NT2/D1 (cell line): ENCODE results near the gene SYCE1.

Experiments used
- DNase-seq: peaks from one replicate; pipeline ENCODE4 v3.0.0-alpha.2; 2011; ENCODE audit warnings: low read depth, low spot score
- H3K27me3 ChIP-seq: 2 replicates; pipeline ENCODE4 v1.6.0; 2011; ENCODE audit warnings: mild to moderate bottlenecking; ENCODE audit not compliant: insufficient read length, insufficient read depth
- H3K36me3 ChIP-seq: 2 replicates; pipeline ENCODE4 v1.6.1; 2011; ENCODE audit warnings: mild to moderate bottlenecking, low read length, mixed read lengths; ENCODE audit not compliant: insufficient read depth, insufficient read length
- H3K4me1 ChIP-seq: 2 replicates; pipeline ENCODE4 v1.5.1; 2011; ENCODE audit not compliant: insufficient read depth, insufficient read length
- H3K4me3 ChIP-seq: 2 replicates; pipeline ENCODE4 v1.5.1; 2011; ENCODE audit warnings: low read depth; ENCODE audit not compliant: insufficient read length
- H3K9ac ChIP-seq: 2 replicates; pipeline ENCODE4 v1.6.0; 2011; ENCODE audit warnings: low read depth; ENCODE audit not compliant: insufficient read length
- H3K9me3 ChIP-seq: 2 replicates; pipeline ENCODE4 v1.5.1; 2011; ENCODE audit warnings: mild to moderate bottlenecking, low read length; ENCODE audit not compliant: insufficient read depth
- SUZ12 ChIP-seq: IDR thresholded peaks from 2 replicates; pipeline ENCODE4 v1.6.1; 2011; ENCODE audit not compliant: insufficient read length, insufficient read depth; ENCODE audit errors: extremely low read depth
- YY1 ChIP-seq: IDR thresholded peaks from 2 replicates; pipeline ENCODE4 v1.6.1; 2011; ENCODE audit not compliant: insufficient read length, insufficient read depth
- ZNF274 ChIP-seq: IDR thresholded peaks from 2 replicates; pipeline ENCODE4 v1.6.1; 2011; ENCODE audit warnings: mild to moderate bottlenecking, low read depth, low read length

The SYCE1 gene

GRCh38 chr10:133509700-133510099 is 55.7 kb downstream of the SYCE1 start:
- no peak for DNase-seq
- H3K36me3 ChIP-seq = no peaks in the 10 kb centered on the region
- TF ChIP-seq SUZ12 (no peak), YY1 (no peak), ZNF274 (no peak)
- no peaks in the 10 kb centered on the region for H3K9me3 ChIP-seq
- H3K4me3 ChIP-seq = no peak overlapping the region
- peaks cover 3% of the 10 kb centered on the region for H3K4me1 ChIP-seq
- H3K9ac ChIP-seq = no peak overlapping the region
- no peaks in the 10 kb centered on the region for H3K27me3 ChIP-seq
